GM21447 (cell line): ENCODE data around the gene CDC42BPA.
"Not testable (repeated sequence)": the region's sequence is repeated elsewhere in the genome, so short reads cannot be mapped to it uniquely, and the experiment has no call there.

Experiments
- ATAC-seq: cut with Tn5 transposase; IDR thresholded peaks from one replicate; pipeline ENCODE4 v1.9.1; 2021; ENCODE audit not compliant: unreplicated experiment

Gene CDC42BPA

DNA sequence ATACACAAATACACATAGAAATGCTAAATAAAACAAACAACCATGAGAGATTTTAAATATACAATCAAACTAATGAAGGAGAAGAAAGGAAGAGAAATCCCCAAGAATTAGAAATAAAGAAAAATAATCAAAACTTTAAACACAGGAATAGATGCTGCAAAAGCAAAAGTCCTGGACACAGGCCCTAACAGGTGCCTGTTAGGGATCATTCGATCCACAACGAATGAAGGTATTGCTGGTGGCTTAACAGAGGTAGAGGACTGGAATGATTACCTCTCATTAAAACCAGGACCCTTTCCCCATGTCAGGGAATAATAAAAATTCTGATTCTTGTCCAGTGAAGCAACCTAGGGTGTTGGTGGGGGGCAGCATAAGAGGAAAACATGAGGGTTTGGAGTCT lies 56.8 kb downstream of the CDC42BPA start:
- no peak for ATAC-seq

DNA sequence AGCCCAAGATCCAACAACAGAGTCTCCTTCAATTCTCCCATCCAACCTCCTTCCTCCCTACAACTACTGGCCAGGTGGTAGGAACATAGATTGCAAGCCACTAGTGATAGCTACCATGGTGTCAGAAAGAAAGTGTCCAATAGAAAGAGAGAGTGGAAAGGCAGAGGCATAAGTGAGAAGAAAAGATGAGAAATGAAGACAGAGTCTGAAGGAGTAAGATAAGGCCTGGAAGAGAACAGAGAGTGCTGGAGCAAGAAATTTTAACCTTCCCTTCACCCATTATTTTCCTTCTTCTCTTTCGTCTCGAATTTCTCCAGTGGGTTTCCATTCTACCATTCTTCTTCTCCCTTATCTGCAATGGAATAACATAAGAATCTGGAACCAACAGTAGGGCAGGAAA lies 57.9 kb downstream of the CDC42BPA start:
- no peak for ATAC-seq

DNA sequence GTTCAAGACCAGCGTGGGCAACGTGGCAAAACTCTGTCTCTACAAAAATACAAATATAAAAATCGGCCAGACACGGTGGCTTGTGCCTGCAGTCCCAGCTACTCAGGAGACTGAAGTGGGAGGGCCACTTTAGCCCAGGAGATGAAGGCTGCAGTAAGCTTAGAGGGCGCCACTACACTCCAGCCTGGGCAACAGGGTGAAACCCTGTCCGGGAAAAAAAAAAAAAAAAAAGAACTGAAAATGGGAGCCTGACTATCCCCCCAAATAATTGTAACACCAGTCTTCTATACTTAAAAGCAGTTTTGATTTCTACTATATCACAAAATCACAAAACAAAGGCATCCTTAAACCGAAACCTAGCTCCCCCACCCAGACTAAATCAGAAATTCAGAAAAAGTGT lies 60.3 kb downstream of the CDC42BPA start:
- ATAC-seq = no peak

DNA sequence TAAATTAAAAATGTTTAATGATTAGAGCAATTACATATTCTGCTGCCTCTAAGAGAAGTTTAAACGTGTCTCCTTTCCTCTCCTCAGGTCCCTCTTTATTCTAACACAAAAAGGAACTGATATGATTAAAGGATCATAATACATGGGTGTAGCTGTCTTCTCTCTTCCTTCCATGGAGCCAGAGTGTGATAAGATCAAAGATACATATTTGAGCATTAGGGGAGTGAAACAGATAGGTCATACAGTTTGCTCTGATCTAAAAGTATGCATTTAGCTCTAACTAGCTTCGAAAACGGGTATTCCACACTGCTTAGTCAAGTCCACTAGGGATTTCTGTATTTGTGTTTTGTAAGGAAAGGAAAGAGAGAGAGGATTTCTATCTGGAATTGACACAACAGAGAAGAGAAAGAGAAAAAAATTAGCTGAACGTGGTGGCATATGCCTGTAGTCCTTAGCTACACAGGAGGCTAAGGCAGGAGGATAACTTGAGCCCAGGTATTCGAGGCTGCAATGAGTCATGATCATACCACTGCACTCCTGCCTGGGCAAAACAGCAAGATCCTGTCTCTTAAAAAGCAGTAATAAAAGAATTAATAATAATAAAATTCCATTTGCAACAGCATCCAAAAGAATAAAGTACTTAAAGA lies 63.1 kb downstream of the CDC42BPA start:
- no peak for ATAC-seq

DNA sequence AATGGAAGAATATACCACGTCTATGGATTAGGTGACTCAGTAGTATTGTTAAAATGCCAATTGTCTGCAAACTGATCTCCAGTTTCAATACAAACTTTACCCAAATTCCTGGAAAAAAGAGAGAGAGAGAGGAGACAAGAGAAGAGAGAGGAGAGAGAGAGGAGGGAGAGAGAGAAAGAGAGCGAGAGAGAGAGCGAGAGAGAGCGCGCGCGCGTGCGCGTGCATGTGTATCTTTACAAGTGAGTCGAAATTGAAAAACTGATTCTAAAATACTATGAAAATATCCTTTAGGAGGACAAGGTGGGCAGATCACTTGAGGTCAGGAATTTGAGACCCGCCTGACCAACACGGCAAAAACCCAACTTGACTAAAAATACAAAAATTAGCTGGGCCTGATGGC lies 65.2 kb downstream of the CDC42BPA start:
- no peak for ATAC-seq

DNA sequence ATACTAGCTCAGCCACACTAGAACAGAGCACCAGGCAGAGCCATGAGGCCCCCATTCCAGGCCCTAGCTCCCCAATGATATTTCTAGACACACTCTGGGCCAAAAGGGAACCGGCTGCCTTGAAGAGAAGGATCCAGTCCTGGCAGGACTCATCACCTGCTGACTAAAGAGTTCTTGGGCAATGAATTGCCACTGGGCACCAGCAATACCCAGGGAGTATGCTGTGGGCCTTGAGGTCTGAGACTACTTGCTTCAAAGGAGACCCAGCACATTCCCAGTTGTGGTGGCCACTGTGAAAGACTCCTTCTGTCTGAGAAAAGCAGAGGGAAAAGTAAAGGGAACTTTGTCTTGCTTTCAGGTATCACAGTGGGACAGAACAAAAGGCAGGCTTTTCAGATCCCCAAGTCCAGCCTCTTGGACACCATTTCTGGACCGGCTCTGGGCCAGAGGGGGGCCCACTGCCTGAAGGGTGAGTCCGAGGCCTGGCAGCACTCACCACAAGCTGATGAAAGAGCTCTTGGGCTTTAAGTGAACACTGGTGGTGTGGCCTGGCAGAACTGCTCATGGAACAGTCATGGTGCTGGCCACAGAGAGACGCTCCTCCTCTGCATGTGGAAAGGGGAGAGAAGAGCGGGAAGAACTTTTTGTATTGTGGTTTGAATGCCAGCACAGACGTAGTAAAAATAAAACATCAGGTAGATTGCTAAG lies 72.5 kb downstream of the CDC42BPA start:
- no peak for ATAC-seq

DNA sequence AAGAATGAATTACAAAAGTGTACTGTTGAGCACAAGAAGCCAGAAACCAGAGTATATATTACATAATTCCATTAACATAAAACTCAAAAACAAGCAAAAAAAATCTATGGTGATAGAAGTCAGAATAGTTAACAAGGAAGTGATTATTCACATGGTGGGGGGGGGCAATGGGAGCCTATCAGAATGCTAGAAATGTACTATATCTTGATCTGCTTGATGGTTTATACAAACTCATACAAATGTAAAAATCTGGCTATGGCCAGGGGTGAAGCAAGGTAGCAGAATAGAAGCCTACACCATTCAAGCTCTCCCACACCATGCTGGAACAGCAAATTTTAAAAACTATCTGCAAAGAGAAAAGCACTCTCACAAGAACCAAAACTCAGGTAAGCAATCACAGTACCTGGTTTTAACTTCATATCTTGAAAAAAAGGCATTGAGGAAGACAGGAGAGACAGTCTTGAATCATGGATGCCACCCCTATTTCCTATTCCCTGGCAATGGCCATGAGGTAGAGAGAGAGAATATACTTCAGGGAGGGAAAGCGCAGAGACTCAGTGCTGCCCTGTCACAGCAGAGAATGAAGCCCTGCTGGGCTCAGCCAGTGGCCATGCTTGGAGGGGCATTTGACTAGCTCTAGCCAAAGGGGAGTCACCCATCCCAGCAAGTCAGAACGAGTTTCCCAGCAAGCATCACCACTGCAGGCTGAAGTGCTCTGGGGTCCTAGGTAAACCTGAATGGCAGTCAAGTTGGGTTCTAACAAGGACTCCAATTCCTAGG lies 73.8 kb downstream of the CDC42BPA start:
- ATAC-seq = no peak

DNA sequence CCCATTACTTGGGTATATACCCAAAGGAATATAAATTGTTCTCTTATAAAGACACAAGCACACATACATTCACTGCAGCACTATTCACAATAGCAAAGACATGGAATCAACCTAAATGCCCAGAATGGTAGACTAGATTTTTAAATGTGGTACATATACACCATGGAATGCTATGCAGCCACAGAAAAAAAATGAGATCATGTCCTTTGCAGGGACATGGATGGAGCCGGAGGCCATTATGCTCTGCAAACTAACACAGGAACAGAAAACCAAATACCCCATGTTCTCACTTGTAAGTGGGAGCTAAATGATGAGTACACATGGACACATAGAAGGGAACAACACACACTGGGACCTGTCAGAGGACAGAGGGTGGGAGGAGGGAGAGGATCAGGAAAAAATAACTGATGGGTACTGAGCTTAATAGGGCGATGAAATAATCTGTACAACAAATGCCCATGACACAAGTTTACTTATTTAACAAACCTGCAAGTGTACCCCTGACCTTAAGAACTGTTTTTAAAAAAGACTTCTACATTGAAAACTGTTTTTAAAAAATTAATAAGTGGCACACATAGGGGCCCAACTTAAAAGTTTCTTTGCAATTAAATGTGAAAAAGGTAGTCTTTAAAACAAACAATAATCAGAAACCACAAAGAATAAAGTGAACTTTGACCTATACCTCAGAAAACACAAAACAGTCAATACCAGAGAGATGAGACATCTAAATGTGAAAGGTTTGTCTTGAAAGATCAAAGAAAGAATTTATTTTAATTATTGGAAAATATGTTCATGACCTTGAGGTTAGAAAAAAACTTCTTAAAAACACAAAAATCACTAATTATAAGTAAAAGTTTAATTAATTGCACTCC lies 75.2 kb downstream of the CDC42BPA start:
- no peak for ATAC-seq

DNA sequence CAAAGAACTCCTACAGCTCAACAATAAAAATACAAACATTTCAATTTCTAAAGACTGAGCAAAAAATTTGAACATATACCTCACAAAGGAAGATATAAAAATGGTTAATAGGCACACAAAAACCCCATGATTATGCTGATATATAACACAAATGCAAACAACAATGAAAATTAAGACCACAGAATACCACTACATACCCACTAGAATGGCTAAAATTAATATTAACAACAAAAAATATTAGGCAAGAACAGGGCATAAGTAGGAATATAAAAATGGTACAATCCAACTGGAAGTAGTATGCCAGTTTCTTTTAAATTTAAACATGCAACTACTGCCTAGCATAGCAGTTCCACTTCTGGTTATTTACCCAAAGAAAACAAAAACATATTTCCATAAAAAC lies 77.3 kb downstream of the CDC42BPA start:
- ATAC-seq = no peak

DNA sequence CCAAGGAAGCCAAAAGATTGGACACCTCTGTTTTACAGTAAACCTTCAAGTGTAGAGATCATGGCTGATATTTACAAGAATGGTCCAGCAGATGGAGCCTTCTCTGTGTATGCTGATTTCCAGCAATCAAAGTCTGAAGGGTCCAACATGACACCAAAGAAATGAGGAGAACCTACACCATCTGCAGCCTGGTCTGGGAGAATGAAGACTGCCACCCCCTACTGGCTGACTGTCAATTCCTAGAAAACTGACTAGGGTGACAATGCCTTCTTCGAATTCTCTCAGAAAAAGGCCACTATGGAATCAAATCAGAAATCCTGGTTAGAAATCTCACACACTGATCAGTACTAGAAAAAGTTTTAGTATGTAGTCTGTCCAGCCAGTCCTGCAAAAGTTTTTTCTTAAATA lies 83.3 kb downstream of the CDC42BPA start:
- ATAC-seq = no peak

DNA sequence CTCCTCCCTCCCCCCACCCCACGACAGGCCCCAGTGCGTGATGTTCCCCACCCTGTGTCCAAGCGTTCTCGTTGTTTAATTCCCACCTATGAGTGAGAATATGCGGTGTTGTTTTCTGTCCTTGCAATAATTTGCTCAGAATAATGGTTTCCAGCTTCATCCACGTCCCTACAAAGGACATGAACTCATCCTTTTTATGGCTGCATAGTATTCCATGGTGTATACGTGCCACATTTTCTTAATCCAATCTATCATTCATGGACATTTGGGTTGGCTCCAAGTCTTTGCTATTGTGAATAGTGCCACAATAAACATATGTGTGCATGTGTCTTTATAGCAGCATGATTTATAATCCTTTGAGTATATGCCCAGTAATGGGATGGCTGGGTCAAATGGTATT lies 87.2 kb downstream of the CDC42BPA start:
- ATAC-seq = not testable (repeated sequence)

DNA sequence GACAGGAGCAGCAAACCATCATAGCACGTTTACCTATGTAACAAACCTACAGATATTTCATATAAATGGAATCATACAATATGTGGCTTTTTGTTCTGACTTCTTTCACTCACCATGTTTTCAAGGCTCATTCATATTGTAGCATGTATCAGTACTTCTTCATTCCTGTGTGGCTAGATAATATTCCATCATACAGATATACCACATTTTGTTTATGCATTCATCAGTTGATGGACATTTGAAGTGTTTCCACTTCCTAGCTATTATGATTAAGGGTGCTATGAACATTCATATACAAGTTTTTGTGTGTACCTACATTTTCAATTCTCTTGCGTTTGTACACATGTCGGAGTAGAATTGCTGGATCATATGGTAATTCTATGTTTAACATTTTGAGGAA lies 90.1 kb downstream of the CDC42BPA start:
- ATAC-seq = no peak

DNA sequence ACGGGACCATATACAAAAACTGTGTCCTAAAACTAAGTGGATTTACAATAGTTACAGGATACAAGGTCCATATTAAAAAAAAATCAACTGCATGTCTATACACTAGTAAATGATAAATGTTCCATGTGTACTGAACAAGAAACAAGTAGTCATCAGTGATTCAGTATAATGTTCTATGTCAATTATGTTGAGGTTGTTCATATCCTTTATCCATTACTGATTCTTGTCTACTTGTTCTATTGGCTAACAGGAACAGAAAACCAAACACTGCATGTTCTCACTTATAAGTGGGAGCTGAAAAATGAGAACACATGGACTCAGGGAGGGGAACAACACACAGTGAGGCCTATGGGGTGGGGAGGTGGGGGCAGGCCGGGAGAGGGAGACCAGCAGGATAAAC lies 90.5 kb downstream of the CDC42BPA start:
- no peak for ATAC-seq

DNA sequence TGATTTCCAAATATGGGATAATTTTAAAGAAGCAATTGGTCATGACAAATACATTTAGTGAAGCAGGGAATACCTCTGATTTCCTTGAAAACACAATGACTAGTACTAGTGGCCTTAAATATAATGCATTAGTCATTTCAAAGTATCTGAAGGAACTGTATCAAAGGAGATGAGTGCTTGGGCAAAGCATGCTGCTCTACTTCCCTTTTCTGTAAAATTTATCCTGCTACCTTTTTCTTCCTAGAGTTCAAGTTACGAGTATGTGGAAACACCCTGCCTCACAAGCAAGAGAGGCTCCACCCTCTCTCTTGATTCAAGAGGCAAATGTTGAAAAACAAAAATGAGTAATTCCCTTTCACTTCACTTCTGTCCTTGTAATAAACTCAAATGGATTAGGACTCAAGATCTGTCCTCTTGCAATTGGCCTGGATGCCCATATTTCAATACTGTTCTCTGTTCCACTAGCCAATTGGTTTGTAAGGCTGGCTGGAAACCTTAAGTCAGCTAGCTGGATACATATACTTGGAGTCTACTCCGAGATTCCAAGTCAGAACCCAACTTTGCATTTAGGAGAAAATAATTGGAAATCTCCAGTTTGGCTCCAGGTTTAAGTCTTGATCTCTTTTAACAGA lies 92.5 kb downstream of the CDC42BPA start:
- ATAC-seq = no peak

DNA sequence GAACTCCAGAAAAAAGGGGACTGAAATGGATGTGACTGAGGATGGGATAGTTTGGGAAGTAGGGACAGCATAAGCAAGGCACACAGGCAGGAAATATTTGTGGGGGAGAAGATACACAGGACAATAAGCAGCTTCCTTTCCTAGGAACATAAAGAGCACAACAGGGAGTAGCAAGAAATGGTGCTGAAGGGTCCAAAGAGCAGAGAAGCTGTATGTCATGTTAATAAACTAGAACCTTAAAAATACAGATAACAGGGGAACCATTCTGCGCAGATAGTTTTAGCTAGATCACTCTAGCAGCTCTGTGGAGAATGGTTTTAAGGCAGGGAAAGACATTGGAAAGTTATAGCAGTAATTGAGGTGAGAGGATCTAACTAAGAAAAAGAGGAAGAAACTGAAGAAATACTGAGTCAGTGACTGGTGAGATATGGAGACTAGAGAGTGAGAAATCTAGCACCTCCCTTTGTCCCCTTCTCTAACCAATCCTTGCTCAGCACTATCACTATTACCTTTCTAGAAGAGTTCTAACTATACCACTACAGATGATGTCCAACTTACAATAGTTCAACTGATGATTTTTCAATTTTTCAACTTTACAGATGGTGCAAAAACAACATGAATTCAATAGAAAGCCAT lies 95.0 kb downstream of the CDC42BPA start:
- no peak for ATAC-seq

DNA sequence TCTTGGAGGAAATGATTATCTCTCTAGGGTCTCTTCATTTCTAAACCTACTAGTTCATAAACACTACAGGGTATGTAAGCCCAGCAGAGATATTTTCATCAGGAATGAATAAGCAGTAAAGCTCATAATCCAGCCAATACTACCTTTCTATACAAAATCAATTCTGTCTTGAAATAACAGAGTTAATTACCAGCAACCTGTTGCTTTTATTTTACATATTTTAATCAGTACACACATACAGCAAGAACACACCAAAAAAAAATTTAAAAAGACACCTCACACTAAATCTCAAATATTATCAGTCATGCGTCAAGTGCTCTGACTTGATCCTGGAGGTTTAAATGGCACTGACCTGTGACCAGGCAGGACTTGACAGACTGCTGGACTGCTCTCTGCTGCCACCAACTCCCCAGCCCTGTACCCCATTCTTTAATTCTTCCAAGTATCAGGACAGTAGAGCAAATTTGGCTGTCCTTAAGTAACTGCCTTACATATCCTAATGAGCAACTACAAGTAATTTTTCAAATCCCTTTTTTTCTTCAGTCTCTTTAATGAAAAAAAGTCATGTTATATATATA lies 98.5 kb downstream of the CDC42BPA start:
- no peak for ATAC-seq

DNA sequence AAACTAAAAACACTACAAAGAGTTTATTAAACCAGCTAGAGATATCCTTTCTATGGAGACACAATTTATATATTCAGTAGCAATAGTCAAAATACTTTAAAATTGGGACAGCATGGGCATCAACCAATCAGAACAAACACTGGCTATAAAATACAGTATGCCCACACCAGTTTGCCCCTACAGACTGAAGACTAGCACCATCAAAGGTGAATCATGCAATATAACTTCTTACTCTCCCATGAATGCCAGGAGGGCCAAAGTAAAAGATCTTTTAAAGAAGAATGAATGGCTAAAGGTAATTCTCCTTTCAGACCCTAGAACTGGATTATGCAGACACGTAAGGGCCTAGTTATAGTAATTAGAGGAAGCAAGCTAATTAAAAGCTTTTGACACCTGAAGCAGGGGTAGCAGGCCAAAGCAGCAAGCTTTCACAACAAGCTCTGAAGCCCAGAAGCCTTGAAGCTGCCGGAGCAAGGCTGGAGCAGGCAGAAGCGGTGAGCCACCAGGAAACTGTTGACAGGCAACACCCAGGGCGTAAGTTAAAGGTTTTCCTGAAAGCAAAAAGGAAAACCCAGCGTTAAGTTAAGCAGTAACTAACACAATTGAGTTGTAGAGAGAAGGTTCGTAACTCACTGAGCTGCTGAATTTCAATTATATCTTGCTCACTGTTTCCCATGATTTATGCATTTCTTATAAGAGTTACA lies 99.3 kb downstream of the CDC42BPA start:
- ATAC-seq = no peak

DNA sequence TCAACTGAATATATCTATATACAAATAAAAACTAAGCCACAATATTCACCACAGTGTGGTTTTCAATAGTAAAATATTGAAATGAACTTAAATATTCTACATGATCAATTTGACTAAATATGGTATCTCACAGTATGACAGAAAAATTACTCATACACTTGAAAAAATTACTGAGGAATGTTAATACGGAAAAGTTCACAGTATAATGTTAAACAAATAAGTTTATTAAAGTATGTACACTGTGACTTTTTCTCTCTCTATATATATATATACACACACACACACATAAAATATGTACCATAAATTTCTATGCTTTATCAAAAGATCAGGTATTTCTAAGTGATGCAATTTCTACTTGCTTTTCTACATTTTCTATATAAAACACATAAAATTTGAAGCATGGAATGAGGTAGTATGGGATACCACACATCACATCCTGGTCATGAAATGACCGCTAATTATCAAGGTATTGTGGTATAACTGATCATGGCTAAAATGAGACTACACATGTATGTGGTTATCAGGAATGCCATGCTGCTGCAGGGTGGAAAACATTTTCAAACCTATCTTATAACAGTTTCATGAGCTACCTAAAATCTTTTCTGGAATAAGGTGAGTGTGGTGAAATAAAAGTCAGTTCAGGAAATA lies 102.3 kb downstream of the CDC42BPA start:
- ATAC-seq = no peak

DNA sequence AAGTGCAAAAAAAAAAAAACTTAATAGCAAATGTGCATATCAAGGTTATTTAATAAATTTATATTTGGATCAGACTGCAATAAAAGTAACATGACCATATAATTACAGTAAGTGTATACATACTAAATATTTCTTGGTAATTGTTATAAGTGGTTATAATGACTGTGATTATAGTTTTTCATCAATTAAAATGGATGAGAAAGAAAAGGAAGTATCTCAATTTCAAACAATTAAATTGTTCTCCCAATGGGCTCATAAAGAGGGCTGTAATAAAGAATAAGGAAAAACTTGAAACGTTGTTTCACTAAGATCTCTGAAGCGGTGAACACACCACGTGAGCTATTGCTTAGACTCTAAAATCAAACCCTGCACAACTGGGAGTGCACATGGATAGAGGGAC lies 104.1 kb downstream of the CDC42BPA start:
- ATAC-seq = no peak
